ENCODE results near the gene DDI2. TPM values are rescaled to one million over a fixed set of nuclear protein-coding genes. Genes with fewer than 3 reads are reported as not detected.
"Not testable (repeated sequence)": the region's sequence is repeated elsewhere in the genome, so short reads cannot be mapped to it uniquely, and the experiment has no call there.

Gene DDI2
- total RNA-seq: 14.2 and 21.3 TPM in 2 replicates

DNA sequence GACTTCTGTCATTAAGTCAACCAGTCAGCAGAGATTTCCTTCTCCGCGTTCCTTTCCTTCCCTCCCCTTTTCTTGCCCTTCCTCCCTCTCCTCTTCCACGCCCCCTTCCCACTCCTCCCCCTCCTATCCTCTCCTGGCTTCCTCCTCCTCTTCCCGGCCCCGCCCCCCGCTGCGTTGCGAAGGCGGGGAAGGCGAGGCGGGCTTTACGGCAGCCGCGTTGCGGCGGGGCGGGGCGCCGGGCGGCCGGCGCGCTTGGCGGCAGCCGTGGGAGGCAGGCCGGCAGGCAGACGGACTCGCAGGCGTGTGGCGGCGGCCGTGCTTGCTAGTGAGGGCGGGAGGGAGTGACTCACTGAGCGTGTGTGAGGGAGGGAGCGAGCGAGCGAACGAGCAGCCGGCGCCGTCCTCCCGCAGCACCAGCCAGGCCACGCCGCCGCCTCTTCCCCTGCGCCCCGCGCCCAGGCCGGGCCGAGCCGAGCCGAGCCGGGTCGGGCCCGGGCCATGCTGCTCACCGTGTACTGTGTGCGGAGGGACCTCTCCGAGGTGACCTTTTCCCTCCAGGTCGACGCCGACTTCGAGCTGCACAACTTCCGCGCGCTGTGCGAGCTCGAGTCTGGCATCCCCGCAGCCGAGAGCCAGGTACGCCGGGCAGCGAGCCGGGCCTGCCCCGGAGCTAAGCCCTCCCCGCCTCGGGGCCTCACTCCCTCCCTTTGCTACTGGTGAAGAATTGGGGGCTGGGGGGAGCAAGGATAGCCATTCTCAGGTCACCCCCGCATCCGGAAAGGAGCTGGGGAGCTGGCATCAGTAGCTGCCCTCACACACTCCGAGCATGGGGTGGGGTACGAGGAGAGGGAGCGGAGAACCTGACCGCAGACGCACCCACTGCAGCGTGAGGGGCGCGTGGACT lies at the start of gene DDI2:
TSS of gene DDI2 (plus strand) at position 286 of the 904 bp plus-strand sequence. CDS start at position 499, 213 bp downstream.
- DNase-seq (ENCODE audit: low read depth, low spot score): peak; percentile 91

DNA sequence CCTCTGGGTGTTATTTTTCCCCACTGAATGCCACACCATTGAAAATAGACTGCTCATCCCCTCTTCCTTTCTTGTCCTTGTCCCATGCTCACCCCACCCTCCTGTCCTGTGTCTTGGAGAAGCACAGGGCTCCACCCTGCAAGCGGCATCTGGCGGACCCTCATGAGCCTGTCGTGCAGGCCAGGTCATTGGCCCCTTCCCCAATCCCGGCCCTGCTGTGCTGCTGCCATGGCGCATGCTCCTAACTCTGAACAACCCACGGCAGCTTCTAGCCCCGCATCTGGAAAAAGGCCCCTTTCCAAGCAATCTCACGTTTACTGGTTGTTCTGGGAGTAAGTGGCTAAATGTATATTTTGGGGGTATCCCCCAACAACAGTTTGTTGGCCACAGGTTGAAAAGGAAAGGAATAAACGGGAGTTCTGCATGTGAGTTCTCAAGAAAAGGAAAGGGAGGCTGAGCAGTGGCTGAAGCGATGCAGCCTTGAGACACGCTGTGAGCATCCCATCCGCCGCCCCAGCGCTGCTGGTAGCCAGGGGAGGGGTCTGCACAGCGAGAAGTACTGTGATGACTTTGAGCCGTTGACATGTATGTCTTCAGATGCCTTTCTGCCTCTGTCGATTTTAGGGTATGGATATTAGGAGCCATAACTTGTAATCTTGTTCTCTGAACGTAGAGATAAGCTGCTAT lies 48.7 kb upstream of the DDI2 start:
- no peak for DNase-seq (ENCODE audit: low read depth, low spot score)

DNA sequence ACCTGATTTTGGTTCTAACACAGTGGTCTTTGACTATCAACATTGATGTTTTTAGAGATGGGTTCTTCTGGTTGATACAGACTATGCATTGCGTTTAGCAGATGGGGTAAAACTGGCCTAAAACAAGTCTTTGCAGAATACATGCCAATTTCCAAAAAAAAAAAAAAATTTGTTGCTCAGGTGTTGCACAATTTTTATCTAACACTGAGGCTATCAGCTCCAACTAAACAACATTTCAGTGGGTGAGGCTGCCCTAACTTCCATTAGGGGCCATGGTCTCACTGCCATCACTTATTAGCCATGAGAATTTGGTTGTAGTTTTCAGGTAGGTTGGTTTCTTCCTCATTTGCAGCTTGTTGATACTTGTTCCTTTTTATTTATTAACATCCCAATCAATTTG lies 46.4 kb upstream of the DDI2 start:
- no peak for DNase-seq (ENCODE audit: low read depth, low spot score)

DNA sequence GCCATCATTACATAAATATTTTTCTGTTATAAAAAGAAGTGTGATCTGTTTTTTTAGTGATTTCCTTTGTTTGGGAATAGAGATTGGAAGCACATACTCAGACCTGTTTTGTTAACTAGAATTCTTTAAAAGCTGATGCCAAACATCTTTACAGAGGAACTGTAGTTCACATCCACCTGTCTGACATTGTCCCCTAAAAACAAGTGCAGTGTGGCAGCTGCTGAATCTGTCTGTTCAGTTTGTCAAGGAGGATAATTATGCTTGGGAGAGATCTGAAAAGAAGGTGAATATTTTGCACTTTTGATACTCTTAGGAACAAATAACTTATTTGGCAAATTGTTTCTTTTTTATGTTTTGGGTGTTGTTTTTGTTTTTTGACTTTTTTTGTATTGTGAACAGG lies 46.0 kb upstream of the DDI2 start:
- no peak for DNase-seq (ENCODE audit: low read depth, low spot score)

DNA sequence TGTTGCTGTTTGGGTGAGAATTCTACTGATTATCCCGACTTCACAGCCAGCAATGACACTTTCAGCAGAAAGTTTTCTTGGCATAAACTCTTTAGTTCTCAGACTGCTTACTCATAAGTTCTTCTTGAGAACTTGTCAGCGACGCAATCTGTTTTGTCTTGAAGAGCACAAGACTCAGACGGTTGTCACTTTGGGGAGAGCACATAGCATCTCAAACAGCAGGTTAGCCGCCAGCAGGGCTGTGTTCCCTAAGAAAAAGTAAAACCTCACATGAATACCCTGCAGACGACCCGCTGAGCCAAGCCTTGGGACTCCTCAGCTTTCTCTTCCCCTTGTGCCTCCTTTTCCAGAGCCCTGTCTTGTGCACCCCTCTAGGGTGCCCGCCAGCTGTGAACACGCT lies 43.8 kb upstream of the DDI2 start:
- DNase-seq (ENCODE audit: low read depth, low spot score): no peak

DNA sequence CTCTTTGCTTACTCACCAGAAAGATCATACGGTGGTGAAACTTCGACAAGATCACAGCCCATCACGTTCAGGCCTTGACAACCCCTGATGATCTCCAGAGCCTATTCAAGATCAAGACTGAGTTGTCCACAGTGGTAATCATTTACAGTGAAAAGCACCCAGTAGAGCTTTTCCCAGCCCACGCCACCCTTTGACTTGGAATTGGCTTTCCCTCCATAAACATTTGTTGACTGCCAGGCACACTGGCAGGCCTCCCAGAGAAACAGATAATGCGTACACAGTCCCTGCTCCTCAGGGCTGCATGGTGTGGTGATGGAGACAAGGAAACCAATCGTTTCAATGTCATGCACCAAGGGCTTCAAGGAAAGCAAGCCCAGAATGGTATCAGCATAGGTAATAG lies 42.5 kb upstream of the DDI2 start:
- no peak for DNase-seq (ENCODE audit: low read depth, low spot score)

DNA sequence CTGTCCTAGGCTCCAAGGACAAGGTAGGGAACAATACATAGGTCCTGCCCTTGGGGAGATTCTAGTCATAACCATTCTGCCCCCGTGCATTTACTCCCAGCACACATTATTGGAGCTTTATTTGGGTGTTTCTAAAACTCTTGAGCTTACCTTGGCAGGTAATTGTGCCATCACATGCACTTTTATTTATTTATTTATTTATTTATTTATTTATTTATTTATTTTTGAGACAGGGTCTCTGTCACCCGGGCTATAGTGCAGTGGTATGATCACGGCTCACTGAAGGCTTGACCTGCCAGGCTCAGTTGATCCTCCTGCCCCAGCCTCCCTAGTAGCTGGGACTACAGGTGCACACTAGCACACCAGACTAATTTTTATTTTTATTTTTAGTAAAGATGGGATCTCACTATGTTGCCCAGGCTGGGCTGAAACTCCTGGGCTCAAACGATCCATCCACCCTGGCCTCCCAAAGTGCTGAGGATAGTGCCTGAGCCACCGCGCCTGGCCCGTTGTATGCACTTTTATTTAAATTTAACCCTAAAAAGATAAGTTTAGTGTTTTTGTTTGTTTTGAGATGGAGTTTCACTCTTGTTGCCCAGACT lies 41.6 kb upstream of the DDI2 start:
- DNase-seq (ENCODE audit: low read depth, low spot score): no peak

DNA sequence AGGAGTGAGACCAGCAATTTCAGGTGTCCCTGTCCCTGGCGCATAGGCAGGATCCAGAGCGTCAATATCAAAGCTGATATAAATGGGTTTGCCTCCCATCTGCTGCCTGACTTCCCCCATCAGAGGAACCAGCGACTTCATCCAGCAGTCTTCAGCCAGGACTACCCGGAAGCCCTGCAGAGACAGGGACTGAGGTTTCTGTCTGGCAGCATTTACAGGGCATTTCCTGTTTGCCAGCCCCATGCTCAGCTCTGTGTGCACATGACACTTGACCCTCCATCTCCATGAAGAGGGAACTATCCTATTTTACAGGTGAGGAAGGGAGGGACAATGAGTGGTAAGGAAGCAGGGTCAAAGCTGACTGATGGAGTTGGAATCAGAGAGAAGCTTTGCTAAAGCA lies 39.6 kb upstream of the DDI2 start:
- no peak for DNase-seq (ENCODE audit: low read depth, low spot score)

DNA sequence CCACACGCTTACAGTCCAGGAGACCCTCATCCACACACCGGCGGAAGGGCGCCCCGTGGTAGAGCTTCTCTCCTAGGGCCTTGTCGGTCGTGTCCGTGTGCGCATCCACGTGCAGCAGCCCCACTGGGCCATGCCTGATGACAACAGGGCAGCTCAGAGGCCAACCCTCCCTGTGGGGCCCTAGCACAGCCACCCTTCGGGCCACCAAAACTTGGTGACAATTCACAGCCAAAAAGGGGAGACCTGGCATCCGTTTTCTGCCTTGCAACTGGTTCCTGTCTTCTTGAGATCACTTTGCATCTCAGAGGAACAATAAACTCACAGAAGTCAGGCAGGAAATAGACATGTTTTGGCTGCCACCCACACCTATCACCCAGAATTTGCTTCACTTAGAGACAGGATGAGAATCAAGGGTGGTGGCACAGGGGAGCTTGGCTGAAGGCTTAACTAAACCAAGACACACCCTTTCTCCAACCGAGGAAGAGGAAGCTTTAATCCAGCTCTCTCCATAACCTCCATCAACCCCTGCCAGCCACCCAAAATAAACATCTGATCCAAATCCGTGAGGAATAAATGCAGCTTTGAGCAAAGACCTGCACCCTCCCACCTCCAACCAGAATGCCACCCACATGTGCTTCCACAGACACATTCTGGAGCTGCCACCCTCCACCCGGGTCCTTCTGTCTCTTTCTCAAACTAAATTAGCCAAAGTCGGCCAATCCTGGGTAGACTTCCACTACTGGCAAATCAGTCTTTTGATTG lies 38.2 kb upstream of the DDI2 start:
- no peak for DNase-seq (ENCODE audit: low read depth, low spot score)

DNA sequence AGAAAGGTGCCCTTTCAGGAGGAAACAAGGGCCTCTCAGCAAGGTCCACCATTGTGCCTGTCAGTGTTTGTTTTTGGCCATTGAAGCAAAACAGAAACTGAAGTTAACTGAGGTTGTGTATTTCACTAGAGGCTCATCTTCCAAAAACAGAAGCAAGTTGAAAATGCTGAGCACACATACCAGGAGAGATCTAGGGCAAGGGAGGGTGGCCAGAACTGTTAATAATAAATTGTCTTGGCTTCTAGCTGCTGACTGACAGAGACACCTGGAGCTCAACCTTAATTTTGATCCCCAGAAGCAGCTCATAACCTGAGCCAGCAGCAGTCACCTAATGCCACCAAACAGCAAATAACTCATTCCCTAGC lies 37.6 kb upstream of the DDI2 start:
- DNase-seq (ENCODE audit: low read depth, low spot score): no peak

DNA sequence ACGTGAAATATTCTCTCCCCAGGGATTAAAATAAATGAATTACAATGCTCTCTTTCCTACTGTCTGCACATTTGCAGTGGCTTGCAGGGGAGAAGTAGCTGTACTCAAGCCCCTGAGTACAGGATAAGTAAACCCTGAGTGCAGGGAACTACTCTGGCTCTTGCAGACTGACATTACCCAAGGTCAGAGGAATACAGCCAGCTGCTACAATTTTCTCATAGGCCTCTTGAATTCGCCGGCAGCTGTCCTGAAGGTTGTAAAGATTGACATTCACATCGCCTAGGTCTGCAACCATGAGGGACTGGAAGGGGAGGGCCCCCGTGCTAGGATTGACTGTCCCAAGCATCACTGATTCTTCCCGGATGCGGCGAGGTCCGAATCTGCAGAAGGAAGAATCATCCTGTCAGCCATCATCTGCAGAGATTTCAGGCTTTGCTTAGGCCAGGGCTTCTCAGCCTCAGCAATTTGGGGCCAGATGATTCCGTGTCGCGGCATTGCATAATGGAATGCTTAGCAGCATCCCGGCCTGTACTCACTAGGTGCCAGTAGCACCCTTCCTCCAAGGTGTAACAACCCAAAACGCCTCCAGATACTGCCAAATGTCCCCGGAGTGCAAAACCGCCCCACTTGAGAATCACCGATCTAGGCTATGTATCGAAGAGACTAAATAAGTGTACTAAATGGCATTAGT lies 34.1 kb upstream of the DDI2 start:
- no peak for DNase-seq (ENCODE audit: low read depth, low spot score)

DNA sequence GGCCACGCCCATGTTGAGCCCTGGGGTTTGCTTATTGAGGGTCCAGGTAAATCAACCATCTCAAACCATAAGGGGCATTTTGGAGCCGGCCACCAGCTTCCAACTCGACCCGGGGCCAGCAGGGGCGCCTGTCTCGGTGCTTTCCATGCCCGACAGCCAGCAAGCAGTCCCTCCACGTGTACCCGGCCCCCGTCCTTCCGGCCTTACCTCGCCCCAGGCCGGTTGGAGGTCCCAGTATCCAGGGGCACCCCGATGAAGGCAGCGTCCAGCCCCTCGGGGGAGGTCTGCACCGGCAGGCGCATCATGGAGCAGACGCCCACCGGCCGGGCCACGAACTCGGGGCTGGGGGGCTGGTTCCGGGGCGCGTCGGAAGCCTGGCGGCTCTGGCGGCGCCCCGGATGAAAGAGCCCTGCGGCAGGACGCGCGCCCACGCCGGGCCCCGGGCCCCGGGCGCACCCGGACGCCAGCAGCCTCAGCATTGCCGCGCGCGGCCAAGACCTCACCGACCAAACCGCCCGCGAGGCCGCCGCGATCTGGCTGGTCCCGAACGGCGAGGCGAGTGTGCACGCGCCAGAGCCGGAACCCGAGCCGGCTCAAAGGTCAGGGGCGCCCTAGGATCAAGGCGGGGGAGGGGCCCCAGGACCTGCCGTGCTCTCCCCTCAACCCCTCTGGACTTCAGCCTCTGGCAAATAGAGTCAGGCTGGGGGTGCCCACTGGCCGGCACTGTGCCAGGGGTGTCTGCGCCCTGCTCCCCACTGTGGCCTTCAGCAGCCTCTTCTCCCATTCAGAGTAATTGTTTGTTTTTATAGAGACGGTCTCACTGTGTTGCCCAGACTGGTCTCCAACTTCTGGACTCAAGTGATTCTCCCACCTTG lies 32.5 kb upstream of the DDI2 start, which contains the start of gene AGMAT:
TSS of gene AGMAT (minus strand) at position 563 of the 875 bp plus-strand sequence. CDS start at position 479, 84 bp downstream.
- DNase-seq (ENCODE audit: low read depth, low spot score): no peak

DNA sequence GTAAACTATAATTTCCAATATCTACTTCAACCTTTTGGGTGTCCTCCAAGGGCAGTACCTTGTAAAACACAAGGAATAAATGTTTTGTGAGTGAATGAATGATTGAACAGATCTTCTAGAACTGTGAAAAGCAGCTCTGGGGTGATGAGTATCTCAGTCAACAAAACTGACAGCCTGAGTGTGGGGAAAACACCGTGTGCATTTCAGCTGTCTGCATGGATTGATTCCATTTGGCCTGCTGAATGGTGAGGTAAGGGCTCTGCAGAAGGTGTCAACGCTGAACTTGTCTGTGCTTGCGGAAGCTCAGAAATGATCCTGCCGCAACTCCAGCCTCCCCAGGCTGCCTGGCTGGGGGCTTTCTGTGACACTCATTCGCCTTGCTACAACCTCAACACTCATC lies 25.0 kb upstream of the DDI2 start:
- no peak for DNase-seq (ENCODE audit: low read depth, low spot score)

DNA sequence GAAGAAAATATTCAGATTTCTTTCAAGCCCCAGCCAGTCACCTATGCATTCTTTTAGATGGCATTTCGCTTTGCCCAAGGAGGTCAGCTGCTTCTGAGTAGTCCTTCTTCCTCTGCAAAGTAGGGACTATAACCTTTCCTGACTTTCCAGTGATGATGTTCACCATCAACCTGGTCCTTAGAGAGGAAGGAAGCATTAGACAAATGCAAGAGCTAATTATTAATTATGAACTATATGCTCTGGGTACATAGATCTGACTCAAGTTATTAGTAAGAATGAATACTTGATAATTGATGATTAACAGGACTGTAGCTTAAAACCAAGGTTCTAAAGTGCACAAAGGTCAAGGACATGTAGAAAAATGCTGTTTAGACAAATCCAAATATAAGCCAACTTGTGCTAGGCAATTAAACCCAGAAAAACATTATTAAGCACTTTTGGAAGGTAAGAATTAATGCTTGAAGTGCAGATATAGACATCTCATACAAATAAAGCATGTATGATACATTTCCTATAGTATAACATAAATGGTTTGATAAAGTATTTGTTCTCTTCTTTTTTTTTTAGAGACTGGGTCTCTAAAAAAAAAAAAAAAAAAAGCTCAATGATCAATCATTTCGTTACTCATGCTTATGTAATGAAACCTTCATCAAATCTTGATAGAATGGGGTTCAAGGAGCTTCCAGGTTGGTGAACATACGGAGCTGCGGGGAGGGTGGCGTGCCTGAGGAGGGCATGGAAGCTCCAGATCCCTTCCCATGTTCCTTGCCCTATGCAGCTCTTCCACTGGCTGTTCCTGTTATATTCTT lies 21.2 kb upstream of the DDI2 start:
- no peak for DNase-seq (ENCODE audit: low read depth, low spot score)

DNA sequence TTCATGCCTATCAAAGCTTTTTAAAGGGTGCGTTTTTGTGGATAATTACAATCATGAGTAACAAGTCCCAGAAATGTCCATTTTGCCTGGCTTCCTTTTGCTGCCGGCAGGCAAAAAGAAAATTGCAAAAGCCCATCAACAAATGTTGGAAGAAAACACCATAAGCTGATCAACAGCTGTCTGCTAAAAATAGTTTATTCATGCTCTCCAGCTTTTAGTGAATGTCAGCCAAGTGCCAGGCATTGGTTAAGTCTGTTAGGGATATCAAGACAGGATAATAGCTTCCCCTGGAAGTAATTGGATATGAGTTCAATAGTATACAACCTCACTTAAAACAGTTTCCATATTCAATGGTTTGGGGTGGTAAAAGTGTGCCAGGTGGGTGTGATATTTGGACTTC lies 18.8 kb upstream of the DDI2 start:
- no peak for DNase-seq (ENCODE audit: low read depth, low spot score)

DNA sequence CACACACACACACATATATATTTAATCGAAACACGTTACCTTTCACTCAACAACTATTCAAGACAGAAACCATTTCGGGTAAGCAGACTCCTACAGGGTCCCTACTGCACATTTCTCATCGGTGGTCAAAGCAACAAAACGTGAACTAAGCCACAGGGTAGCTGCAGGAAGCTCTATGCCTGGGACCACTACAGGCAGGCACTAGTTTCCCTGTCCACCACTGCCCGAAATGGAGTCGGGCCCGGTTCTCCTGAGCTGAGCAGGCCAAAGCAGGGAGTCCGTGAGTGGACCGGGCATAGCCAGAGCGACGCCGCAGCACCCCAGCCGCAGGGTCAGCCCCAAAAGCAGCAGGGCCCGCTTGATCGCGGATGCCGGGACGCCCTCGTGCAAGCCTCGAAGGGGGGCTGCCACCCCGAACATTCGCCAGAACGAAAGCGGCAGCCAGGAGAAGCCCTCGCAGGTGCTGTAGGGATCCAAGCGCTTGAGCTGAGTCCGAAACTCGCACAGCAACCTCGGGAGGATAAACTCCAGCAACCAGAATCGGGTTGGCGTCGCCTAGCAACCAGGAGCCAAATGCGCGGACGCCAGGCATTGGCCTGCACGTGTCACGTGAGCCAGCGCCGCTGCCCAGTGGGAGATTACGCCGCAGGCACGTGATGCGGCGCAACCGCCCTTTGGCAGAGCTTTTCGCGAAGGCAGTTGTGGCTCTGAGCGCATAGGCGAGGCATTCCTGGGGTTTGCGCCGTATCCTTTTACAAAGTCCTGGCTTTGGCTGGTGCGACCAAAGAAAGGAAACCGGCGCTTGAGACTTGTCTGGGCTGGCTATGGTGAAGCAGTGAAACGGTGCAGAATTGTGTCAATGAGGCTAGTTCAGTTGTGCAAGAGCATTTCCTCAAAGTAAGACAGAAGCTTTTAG lies 13.9 kb upstream of the DDI2 start:
- peak; percentile 84 for DNase-seq (ENCODE audit: low read depth, low spot score)

DNA sequence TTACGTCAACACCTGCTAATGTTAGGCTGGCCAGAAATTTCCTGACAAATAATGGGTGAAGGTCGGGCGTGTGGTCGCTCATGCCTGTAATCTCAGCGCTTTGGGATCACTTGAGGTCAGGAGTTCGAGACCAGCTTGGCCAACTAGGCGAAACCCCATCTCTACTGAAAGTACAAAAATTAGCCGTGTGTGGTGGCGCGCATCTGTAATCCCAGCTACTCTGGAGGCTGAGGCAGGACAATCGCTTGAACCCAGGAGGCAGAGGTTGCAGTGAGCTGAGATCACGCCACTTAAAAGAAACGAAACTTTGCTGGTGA lies 13.3 kb upstream of the DDI2 start:
- DNase-seq (ENCODE audit: low read depth, low spot score): not testable (repeated sequence)

DNA sequence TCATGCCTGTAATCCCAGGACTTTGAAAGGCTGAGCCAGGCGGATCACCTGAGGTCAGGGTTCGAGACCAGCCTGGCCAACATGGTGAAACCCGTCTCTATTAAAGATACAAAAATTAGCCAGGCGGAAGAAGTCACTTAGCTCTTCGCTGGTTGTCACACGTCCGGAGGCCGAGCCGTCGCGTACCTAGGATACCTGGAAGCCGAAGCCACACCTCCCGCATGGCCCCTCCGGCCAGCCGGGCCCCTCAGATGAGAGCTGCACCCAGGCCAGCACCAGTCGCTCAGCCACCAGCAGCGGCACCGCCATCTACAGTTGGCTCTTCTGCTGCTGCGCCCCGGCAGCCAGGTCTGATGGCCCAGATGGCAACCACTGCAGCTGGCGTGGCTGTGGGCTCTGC lies 12.9 kb upstream of the DDI2 start:
- not testable (repeated sequence) for DNase-seq (ENCODE audit: low read depth, low spot score)

Measured in pulmonary artery endothelial cell (primary cell).